NB4 (cell line): ENCODE data around the gene SCML1.
A peak's percentile ranks its signal among the peaks of the same experiment; 100 is the strongest.

Experiments used
- MYC ChIP-seq: IDR thresholded peaks from 2 replicates; pipeline ENCODE4 v1.6.1; 2011; ENCODE audit warnings: low read depth, low read length
- POLR2A ChIP-seq: IDR thresholded peaks from 2 replicates; pipeline ENCODE4 v1.6.1; 2011; ENCODE audit warnings: mild to moderate bottlenecking; ENCODE audit not compliant: insufficient read length; ENCODE audit errors: extremely low read depth
- TF ChIP-seq, protein P1 (sequence below): IDR thresholded peaks from one replicate; pipeline ENCODE4 v1.5.1; 2012; ENCODE audit warnings: low read depth, low read length
- TF ChIP-seq, protein P2 (sequence below): IDR thresholded peaks from 2 replicates; pipeline ENCODE4 v1.6.1; 2011; ENCODE audit warnings: low read depth, low read length

DNA sequence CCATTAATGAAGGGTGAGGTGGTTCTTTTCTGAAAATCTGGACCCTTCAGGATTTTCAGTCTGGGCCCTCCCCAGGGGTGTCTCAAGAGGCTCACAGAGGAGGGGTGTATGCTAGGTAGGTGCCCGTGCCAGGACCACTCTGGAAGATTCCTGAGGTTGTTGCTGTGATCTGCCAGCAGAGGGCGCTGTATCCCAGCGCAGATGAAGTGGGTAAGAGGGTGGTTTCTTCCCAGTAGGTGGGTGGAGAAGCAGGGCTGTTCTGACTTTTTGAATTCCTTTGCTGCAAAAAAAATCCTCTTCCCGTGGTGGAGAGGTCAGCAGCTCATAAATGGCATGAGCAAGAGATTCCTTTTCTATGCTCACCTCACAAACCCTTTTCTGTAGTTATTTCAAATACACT is 51.1 kb downstream of the SCML1 start:
- TF ChIP-seq POLR2A, result no peak
- TF ChIP-seq, protein P1, sequence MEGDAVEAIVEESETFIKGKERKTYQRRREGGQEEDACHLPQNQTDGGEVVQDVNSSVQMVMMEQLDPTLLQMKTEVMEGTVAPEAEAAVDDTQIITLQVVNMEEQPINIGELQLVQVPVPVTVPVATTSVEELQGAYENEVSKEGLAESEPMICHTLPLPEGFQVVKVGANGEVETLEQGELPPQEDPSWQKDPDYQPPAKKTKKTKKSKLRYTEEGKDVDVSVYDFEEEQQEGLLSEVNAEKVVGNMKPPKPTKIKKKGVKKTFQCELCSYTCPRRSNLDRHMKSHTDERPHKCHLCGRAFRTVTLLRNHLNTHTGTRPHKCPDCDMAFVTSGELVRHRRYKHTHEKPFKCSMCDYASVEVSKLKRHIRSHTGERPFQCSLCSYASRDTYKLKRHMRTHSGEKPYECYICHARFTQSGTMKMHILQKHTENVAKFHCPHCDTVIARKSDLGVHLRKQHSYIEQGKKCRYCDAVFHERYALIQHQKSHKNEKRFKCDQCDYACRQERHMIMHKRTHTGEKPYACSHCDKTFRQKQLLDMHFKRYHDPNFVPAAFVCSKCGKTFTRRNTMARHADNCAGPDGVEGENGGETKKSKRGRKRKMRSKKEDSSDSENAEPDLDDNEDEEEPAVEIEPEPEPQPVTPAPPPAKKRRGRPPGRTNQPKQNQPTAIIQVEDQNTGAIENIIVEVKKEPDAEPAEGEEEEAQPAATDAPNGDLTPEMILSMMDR, result peak; percentile 70
- no peak for TF ChIP-seq MYC
- TF ChIP-seq, protein P2, sequence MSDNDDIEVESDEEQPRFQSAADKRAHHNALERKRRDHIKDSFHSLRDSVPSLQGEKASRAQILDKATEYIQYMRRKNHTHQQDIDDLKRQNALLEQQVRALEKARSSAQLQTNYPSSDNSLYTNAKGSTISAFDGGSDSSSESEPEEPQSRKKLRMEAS, result no peak
